ACHN (cell line): ENCODE data around the gene RIC8A.
"Not testable (repeated sequence)": the region's sequence is repeated elsewhere in the genome, so short reads cannot be mapped to it uniquely, and the experiment has no call there.

Source experiments
- DNase-seq: peaks from one replicate; pipeline ENCODE4 v3.0.0-alpha.2; 2015
- in situ Hi-C: cut with HindIII; loops from 2 replicates; pipeline ENCODE4 v1.10.0; 2017; ENCODE audit warnings: low sequenced_read_pairs, low pct_ligation_motif_present, low pct_unique_long_range_greater_than_20kb

The RIC8A gene

DNA sequence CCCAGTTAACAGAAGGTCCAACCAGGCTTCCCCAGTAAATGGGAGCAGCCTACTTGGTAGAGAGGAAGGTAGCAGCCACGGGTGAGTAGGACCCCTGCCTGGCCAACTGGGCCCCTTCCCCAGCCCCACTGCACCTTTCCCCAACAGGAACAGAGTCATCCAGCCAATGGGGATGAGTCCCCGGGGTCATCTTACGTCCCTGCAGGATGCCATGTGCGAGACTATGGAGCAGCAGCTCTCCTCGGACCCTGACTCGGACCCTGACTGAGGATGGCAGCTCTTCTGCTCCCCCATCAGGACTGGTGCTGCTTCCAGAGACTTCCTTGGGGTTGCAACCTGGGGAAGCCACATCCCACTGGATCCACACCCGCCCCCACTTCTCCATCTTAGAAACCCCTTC lies 6.6 kb downstream of the RIC8A start:
- DNase-seq: no peak
- in situ Hi-C loops: no loop called here

- in situ Hi-C loops: no loop called here
- no peak for DNase-seq
Measured at GRCh38 chr11:215581-216037, 8.1 kb downstream of the RIC8A start.

DNA sequence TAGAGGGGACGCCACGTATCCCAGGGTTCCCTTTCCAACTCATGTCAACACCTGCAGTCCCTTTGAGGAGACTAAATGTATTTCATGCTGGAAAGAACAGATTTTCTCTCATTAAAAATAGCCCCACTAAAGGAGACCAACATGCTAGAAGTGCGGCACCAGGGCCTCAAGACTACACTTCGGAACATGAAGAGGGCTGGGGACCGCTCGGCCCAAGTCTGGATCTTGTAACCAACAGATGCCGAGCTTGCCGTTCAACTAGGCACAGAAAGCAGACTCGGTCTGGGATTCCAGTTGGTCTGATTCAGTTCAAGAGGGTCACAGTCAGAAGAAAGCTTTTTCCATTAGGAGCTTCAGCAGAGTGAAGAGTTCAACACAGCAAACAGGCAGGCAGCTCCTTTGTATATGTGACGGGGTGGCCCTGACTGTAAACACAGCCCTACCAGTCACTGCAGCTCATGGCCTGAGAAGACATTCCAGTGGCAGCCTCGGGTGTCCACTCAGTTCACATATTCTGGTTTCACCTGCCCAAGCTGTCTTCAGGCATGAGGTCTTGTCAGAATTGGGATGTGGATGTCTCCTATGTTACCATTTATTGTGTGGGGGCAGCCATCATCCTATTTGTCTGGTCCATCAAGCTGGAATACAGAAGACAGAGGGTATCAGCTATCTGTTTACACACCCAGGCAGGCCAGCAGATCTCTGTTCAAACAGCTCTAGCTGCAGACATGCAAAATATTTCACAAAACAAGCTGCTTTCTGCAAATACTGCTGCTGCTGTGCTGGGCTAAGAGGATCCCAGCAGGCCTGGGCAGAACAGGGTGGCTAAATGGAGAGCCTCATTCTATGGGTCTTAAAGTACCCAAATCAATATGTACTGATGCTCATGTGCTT lies 8.8 kb downstream of the RIC8A start:
- in situ Hi-C loops: no loop called here
- no peak for DNase-seq

DNA sequence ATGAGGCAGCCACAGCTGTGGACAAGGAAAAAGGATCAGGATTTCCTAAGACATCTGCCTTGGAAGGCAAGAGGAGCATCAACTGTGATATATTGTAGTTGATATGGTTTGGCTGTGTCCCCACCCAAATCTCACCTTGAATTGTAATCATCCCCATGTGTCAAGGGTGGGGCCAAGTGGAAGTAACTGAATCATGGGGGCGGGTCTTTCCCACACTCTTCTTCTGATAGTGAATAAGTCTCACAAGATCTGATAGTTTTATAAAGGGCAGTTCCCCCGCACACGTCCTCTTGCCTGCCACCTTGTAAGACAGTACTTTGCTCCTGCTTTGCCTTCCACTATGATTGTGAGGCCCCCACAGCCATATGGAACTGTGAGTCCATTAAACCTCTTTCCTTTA lies 10.2 kb downstream of the RIC8A start:
- no peak for DNase-seq
- in situ Hi-C loops: no loop called here

DNA sequence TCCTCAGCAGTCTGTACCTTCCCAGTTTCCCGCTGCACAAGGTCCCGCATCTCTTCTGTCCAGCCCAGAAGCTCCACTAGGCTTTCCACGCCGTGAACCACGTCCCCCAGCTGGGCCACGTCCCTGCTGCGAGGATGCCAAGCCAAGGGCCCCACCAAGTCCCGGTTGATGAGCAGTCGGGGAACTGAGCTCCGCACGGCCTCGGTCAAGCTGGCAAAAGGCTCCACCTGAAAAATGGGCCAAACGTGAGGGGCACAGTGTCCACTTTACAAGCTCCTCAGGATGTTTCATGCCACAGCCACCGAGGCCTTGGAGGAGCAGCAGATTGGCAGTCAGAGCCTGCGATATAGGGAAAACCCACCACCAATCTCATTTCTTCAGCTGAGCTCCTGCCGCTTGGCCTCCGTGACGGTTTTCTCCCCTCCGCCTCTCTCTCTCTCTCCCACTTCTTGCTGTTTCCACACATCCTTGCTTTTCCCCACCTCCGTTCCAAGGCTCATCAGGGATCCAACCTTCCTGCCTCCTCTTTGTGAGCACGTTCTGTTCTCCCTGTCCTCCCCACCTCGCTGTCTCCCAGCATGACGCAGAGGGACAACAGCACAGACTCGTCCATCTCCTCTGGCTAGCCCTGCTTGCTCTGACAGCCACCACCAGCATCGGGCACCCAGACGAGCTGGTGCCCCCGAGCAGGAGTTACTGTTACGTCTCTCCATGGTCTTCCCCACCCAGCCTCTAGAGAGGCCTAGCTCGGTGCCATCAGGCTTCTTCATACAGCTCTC lies 11.5 kb downstream of the RIC8A start:
- in situ Hi-C loops: no loop called here
- DNase-seq: no peak

- in situ Hi-C loops, DNase-seq: not testable (repeated sequence)
Measured at GRCh38 chr11:220641-221215, 13.2 kb downstream of the RIC8A start.

- in situ Hi-C loops: no loop called here
- no peak for DNase-seq
Measured at GRCh38 chr11:221539-221938, 14.0 kb downstream of the RIC8A start.

DNA sequence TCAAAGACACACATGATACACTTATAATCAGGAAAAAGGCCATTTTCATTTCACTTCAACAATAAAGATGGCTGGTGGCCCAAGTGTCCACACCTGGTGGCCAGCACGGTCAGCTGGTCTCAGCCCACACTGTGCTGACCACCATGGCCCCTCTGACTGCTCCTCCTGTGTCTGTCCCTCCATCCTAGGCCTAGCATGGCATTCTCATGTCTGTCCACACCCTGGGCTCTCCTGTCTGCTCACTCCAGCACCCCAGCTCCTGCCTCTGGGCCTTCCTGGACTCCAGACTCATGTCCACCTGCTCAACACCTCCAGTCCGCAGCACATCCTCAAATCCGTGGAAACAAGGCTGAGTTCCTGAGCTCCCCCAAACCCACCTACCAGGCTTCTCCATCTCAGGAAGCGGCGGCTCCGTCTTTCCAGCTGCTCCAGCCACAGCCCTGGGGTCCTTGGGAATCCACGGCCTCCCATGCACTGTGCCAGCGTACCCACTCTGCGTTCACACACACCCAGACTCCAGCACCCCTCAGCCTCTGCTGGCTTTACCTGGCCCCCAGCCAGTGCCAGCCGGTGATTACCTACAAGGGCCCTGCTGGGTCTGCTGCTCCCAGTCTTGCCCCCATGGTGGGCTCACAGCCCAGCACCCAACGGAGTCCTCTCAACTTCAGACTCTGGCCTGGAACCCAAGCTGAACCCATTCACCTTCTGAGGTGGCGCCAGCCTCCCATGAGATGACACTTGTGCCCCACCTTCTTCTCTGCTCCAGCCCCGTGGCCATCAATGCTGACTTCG lies 14.7 kb downstream of the RIC8A start:
- DNase-seq: no peak
- in situ Hi-C loops: no loop called here

GRCh38 chr11:223026-223789 lies 15.7 kb downstream of the RIC8A start:
- in situ Hi-C loops: no loop called here
- no peak for DNase-seq

- in situ Hi-C loops: no loop called here
Measured at GRCh38 chr11:223884-224283, 16.4 kb downstream of the RIC8A start.

GRCh38 chr11:224424-224823 lies 16.9 kb downstream of the RIC8A start:
- no peak for DNase-seq
- in situ Hi-C loops: no loop called here

More at GRCh38 chr11:223884-224283, 16.4 kb downstream of the RIC8A start:
- DNase-seq: no peak

DNA sequence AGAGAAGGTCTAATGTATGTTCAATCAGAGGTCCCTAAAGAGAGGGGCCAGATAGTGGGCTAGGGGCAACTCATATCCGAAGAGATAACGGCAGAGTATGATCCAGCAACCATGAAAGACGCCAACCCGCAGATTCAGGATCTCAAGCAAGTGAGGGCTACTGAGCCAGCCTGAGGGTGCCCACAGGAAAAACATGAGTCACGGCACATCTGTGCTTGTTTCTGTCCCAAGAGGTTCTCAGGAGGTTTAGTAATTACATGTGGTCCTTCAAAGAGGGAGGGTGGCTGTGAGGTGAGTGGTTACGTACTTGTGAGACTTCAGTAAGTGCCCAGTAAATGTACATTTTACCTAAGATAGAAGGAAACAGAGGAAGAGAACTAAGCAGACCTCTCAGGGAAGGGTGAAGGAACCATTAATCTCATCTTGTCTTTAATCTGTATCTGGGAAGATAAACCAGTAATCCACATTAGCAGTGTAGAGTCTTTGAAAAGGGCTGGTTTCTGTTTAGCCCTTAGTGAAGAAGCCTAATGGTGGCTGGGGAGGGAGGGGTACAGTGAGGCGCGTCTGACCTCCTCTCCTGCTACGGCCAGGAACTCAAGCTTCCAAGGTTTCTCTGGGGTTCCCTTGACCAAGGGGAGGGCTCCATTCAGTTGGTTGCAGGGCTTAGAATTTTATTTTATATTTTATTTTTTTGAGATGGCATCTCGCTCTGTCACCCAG lies 18.4 kb downstream of the RIC8A start:
- in situ Hi-C loops: no loop called here
- no peak for DNase-seq

- DNase-seq: no peak
- in situ Hi-C loops: no loop called here
Measured at GRCh38 chr11:227824-228379, 20.4 kb downstream of the RIC8A start.

DNA sequence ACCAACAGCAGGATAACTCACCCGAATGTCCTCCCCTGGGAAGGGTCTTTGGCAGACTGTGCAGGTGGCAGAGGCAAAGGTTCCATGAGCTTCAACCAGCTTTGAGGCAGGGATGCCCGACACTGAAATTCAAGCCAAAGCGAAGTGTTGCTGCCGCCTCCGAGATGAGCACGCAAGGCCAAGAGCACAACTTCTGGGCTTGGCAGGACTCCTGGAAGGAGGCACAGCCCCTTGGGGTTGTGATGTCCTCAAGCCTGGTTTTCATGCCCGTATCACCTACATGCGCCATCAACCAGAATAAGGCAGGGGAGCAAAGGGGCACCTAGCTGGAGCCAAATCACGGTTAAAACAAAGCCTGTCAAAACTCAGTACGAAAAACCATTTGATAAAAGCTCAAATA lies 22.9 kb downstream of the RIC8A start:
- in situ Hi-C loops: no loop called here
- no peak for DNase-seq

DNA sequence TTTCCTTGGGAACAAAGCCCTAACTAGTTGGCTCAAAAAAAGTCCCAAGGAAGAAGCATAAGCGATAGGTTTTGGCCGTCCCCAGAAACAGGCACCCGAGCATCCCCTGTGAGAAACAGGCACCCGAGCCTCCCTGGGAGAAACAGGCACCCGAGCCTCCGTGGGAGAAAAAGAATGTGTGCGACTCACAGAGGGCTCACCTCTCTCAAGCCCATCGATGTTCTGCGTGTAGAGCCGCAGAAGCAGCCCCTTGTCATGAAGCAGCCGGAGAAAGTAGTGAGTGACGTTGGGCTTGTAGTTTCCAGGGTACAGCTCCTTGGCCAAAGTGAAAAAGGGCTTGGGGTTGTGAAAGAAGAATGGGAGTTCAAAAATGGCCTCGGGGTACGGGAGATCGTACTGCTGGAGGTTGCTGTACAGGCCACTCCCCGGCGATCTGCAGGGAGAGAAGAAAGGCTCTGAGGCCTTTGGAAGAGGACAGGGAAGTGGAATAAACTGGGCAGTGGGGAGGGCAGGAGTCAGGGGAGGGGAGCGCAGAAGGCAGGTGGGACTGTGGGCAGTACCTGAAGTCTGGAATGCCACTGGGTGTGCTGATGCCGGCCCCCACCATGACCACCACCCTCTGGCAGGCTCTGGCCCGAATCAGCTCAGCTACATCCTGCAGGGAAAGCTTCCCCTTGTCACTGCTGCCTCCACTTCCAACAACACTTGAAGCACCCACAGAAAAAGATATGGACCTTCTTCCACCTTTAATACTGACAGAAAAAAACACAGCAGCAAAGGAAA lies 25.5 kb downstream of the RIC8A start:
- in situ Hi-C loops: no loop called here
- no peak for DNase-seq

DNA sequence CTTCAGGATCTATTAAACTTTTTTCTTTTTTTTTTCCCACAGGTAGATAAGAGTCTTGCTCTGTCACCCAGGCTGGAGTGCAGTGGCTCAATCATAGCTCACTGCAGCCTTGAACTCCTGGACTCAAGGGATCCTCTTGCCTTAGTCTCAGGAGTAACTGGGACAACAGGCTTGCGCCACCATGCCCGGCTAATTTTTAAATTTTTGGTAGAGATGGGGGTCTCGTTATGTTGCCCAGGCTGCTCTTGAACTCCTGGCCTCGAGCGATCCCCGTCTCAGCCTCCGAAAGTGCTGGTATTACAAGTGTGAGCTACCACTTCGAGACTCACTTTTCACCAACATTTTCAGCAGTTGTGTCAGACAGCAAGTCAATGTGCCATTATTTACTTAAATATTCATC lies 27.7 kb downstream of the RIC8A start:
- no peak for DNase-seq
- in situ Hi-C loops: no loop called here
